GM23338 (cell line): ENCODE results near the gene MAPT.

Source experiments
- EZH2phosphoT487 ChIP-seq: fragments of 200-600 bp; sonication (generic); IDR thresholded peaks from one replicate; pipeline ENCODE4 v1.8.1; 2018; ENCODE audit warnings: antibody characterized with exemption; ENCODE audit not compliant: unreplicated experiment
- TF ChIP-seq, protein P1 (sequence below), 2 experiments: fragments of 200-600 bp in 1 of 2; sonication (generic) in 1 of 2; conservative IDR thresholded peaks; 2 replicates each; pipeline versions ENCODE4 v1.5.1 to v1.6.1; 2016 to 2017; ENCODE audit warnings: antibody characterized with exemption in 2 of 2, low read depth in 2 of 2, mild to moderate bottlenecking in 2 of 2, moderate library complexity in 1 of 2
- TF ChIP-seq, protein P2 (sequence below): IDR thresholded peaks from one replicate; pipeline ENCODE4 v1.6.1; 2018; ENCODE audit warnings: antibody characterized with exemption; ENCODE audit not compliant: unreplicated experiment

- TF ChIP-seq, protein P1, sequence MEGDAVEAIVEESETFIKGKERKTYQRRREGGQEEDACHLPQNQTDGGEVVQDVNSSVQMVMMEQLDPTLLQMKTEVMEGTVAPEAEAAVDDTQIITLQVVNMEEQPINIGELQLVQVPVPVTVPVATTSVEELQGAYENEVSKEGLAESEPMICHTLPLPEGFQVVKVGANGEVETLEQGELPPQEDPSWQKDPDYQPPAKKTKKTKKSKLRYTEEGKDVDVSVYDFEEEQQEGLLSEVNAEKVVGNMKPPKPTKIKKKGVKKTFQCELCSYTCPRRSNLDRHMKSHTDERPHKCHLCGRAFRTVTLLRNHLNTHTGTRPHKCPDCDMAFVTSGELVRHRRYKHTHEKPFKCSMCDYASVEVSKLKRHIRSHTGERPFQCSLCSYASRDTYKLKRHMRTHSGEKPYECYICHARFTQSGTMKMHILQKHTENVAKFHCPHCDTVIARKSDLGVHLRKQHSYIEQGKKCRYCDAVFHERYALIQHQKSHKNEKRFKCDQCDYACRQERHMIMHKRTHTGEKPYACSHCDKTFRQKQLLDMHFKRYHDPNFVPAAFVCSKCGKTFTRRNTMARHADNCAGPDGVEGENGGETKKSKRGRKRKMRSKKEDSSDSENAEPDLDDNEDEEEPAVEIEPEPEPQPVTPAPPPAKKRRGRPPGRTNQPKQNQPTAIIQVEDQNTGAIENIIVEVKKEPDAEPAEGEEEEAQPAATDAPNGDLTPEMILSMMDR (conservative IDR thresholded peaks at IDR 0.05; ENCODE audit: low read depth in 2 of 2), result no peak
- TF ChIP-seq, protein P2, sequence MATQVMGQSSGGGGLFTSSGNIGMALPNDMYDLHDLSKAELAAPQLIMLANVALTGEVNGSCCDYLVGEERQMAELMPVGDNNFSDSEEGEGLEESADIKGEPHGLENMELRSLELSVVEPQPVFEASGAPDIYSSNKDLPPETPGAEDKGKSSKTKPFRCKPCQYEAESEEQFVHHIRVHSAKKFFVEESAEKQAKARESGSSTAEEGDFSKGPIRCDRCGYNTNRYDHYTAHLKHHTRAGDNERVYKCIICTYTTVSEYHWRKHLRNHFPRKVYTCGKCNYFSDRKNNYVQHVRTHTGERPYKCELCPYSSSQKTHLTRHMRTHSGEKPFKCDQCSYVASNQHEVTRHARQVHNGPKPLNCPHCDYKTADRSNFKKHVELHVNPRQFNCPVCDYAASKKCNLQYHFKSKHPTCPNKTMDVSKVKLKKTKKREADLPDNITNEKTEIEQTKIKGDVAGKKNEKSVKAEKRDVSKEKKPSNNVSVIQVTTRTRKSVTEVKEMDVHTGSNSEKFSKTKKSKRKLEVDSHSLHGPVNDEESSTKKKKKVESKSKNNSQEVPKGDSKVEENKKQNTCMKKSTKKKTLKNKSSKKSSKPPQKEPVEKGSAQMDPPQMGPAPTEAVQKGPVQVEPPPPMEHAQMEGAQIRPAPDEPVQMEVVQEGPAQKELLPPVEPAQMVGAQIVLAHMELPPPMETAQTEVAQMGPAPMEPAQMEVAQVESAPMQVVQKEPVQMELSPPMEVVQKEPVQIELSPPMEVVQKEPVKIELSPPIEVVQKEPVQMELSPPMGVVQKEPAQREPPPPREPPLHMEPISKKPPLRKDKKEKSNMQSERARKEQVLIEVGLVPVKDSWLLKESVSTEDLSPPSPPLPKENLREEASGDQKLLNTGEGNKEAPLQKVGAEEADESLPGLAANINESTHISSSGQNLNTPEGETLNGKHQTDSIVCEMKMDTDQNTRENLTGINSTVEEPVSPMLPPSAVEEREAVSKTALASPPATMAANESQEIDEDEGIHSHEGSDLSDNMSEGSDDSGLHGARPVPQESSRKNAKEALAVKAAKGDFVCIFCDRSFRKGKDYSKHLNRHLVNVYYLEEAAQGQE, result no peak
- TF ChIP-seq EZH2phosphoT487, result no peak
These were observed 57.6 kb downstream of the MAPT start for GRCh38 chr17:45951941-45952340.
